ENCODE results near the gene KCND1.
A peak's percentile ranks its signal among the peaks of the same experiment; 100 is the strongest.
"Not testable (repeated sequence)": the region's sequence is repeated elsewhere in the genome, so short reads cannot be mapped to it uniquely, and the experiment has no call there.

Gene KCND1

DNA sequence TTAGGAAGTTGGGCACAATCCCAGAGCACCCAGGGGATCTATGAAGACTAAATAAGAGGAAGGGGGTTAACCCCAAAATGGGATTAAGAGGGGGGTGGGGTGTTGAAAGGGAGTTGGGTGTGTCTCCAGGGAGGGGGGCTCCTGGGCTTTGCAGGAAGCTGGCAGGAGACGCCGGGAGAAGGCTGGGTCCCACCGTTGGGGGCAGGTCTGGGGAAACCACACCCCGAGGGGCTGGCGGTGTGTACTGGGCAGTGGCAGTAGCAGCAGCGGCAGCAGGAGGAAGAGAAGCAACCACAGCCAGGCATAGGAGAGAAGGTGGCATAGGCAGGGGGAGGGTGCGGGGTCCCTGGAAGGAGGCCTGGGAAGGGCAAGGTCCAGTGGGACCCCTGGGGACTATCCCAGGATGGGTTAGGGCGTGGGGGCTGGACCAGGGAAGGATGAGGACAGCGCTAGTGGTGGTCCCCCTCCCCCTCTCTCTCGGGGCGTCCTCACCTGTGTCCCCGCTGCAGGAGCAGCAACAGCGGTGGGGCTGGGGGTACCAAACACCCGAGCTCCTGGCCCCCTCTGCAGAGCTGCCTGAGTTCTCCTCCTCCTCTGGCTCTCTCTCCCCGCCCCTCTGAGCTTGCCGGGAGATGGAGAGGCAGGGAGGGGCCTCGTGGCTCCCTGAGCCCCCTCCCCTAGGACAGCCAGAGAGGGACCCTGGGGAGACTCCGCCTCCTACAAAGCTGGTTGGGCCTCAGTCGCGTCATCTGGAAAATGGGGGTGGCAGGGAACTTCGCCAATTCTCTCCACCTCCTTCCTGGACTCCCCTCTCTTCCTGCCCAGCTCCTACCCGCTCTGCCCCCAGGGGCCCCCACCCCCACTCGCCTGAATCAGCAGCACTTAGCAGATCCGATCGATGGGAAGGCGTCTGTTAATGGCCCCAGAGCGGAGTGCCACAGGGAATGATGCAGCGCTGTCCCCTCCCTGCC, at the start of gene KCND1:
KCND1 (minus strand) TSS at position 596 of the 971 bp plus-strand sequence. CDS start 1,573 bp downstream, outside the sequence.
- DNase-seq, result peak; percentile 74

DNA sequence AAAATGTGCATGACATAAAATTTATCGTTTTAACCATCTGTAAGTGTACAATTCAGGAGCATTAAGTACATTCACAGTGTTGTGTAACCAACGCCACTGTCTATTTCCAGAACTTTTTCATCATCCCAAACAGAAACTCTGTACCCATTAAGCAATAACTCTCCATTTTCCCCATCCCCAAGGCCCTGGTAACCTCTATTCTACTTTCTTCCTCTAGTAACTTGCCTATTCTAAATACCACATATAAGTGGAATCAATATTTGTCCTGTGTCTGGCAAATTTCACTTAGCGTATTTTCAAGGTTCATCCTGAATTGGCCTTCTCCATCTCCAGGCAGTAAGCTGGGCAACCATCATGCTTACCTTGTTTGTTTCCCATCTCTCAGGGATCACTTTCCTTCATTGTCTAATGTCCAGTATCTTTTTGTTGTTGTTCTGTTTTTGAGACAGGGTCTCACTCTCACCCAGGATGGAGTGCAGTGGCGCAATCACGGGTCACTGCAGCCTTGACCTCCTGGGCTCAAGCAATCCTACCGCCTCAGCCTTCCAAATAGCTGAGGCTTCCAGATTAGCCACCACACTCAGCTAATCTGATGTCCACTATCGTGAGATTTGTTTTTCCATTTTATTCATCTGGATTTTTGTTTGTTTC, 48.1 kb upstream of the KCND1 start:
- DNase-seq, result no peak

DNA sequence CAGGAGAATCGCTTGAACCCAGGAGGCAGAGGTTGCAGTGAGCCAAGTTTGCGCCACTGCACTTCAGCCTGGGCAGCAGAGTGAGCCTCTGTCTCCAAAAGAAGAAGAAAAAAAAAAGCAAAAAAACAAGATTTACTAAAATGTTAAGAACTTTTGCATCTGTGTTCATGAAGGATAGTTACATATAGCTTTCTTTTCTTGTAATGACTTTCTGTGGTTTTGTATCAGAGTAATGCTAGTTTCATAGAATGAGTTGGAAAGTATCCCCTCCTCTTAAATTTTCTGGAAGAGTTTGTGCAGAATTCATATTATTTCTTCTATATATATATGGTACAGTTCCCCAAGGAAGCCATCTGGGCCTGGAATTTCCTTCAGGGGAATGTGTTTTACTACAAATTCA, 47.4 kb upstream of the KCND1 start:
- no peak for DNase-seq

DNA sequence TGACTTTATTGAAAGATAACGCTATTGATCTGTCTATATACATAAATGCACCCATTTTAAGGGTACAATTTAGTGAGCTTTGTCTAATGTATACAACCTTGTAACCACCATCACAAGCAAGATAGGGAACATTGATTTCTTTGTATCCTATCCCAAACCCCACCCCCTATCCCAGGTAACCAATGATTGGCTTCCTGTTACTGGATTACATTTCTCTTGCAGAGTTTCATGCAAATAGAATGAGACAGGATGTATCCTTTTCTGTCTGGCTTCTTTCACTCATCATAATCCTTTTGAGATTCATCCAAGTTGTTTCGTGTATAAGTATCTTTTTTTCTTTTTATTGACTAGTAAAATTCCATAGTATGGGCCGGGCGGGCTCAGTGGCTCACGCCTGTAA, 32.1 kb upstream of the KCND1 start:
- DNase-seq, result no peak

- DNase-seq, result peak; percentile 80
Measured at GRCh38 chrX:49002091-49002935, 30.7 kb upstream of the KCND1 start, which contains the start of gene GRIPAP1. GRIPAP1 (minus strand) TSS chrX:49002264; CDS start chrX:49002229, 35 bp downstream.

- DNase-seq, result peak; percentile 28
Measured at GRCh38 chrX:49001521-49002090, 30.0 kb upstream of the KCND1 start.

DNA sequence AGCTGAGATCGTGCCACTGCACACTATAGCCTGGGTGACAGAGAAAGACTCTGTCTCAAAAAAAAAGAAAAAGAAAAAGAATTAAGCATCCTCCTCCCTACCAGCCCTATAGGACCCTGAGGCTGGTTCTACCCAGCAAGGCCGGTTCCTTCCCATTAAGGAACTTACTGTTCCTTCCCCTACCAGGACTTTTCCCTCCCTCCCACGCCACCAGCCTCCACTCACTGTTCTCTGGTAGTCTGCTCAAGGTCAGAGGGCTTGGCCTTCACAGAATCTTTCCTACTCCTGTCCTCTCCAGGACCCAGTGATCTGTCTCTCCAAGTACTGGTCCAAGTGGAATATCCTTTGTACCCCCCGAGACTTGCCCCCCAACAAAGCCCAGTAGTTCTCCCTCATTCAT, 29.0 kb upstream of the KCND1 start:
- DNase-seq, result no peak

DNA sequence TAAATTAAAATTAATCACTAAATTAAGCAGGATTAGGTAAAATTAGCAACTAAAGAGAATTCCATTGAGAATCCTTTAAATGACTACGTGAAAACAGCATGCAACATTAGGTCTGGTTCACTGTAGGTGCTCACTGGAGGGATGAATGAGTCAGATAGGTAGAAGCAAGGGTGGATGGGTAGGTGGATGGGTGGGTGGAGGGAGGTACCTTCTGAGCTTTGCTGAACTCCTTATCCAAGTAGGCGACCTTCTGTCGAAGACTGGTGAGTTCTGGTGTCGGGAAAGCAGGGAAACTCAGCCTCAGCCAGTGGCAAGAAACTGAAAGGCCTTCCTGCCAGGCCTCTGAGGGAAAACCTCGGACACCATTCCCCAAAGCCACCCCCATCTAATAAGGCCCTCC, 27.4 kb upstream of the KCND1 start:
- no peak for DNase-seq

GRCh38 chrX:48998391-48998790, 26.7 kb upstream of the KCND1 start:
- DNase-seq, result no peak

DNA sequence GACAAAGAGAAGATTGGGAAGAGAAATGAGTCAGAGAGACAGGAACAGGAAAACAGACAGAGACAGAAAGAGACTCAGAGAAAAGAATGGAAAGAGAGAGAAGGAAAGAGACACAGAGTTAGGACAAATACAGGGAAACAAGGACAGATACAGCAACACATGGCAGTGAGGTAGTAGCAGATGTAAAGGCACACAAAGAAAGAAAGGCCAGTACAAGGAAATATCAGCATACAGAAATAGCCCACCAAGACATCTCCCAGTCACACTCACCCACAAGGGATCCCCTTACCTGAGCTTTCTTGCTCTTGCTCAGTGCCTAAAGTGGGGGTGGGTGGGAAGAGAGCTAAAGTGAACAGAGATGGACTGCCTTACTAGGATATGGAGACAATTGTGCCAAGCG, 26.2 kb upstream of the KCND1 start:
- no peak for DNase-seq

DNA sequence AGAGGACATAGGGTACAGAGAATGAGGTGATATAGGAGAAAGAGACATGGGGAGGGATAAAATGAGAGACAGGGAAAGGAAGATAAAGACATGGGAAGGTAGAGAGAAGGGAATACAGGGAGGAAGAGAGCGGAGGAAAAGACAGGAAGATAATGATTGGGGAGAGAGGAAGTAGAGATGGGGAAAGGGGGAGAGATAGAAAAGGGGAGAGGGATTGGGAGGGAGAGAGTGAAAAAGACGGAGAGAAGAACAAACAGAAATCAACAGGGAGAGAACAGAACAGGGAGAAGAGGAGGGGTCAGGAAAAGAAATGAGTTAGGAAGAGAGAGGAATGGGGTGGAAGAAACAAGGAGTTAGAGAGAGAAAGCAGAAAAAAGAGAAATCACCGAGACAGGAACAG, 25.8 kb upstream of the KCND1 start:
- DNase-seq, result no peak

DNA sequence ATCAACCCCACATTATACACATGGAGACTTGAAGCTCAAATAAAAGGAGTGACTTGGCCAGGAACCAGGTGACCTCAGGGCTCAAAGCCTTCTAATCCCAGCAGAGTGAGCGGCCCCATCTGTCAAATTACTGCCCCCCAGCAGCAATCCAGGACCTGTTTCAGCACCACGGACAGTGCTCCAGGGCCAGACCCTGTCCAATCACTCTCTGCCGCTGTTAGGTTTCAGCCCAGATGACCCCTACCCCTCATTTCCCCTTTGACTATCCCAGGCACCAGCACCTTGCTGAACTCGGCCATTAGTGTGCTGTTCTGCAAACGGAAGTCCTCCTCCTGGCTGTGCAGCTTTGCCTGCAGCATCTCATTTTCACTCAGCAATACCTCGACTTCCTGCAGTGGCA, 25.3 kb upstream of the KCND1 start:
- DNase-seq, result no peak

DNA sequence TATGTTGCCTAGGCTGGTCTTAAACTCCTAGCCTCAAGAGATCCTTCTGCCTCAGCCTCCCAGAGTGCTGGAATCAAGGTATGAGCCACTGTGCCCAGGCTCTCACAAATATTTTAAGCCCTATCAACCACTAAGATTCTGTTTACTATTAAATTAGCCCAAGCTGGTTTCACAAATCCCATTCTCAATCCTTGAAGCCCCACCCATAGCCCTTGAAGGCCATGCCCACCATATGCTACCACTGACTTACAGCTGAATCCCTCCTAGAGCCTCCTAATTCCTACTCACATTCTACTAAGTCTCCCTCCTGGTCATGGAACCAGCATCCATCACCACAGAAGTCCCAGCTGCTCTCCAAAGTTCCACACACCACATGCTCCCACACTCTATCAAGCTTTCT, 20.7 kb upstream of the KCND1 start:
- no peak for DNase-seq

DNA sequence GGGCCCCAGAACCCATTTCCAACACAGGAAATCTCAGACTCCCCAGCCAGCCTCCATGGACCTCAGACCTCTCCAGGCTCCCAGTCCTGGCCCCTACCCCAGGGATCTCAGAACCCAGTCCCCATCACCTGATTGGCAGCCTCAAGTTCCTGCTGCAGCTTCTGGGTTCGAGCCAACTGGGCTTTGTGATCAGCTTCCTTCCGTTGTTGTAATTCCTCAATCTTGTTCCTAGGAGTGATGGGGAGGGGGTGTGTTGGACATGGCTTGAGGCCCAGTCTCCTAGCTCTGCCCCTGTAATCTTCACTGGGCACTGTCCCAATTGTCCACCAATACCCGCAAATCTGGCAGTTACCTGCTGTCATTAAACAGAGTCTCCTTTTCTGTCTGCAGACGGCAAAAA, 17.8 kb upstream of the KCND1 start:
- no peak for DNase-seq

DNA sequence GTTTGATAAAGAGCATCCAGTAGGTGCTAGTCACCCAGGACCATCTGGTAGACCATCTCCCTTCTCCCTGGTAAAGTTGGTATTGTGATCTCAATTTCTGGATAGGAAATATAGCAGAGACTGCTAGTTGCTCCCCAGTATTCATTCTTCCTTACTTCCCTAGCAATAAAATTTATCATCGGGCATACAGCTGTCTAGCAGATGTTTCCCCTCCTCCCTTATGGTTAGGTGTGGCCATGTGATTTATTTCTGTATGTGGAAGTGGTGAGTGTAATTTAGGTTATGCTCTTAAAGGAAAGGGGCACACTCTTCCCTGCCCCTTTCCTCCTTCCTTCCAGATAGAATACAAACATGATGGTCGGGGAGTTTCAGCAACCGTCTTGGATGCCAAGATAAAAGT, 12.3 kb upstream of the KCND1 start:
- no peak for DNase-seq

- no peak for DNase-seq
Measured at GRCh38 chrX:48983081-48983480, 11.4 kb upstream of the KCND1 start.

- DNase-seq, result no peak
Measured at GRCh38 chrX:48981178-48981577, 9.5 kb upstream of the KCND1 start.

DNA sequence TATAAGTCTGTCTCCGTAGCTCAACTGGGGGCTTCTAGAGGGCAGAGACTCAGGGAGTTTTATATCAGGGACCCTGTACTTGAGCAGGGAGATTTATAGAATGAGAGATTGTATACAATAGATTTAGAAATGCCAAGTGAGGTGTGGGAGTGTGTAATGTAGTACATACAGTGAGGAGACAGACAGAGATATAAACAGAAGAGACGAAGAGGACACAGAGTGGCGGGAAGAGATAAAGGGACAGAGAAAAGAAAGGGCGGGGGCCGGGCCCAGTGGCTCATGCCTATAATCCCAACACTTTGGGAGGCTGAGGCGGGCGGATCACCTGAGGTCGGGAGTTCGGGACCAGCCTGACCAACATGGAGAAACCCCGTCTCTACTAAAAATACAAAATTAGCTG, 8.7 kb upstream of the KCND1 start:
- not testable (repeated sequence) for DNase-seq

- no peak for DNase-seq
Measured at GRCh38 chrX:48978226-48978625, 6.6 kb upstream of the KCND1 start.

DNA sequence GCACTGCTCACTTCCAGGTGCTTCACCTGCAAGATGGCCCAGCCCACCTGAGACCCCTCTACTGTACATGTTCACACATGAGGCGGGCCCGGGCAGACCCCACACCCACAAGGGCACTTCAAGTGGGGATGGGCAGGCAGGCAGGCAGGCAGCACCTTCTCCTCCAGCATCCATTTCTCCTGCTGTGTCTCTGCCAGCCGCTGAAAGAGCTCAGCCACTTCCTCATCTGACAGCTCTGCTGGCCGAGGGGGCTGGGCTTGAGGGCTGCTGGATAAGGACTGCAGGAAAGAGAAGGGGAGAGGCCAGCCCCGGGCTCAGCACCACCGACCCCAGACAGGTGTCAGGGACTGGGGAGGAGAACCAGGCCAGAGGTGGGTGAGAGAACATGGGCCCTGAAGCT, 4.4 kb upstream of the KCND1 start:
- DNase-seq, result no peak

- no peak for DNase-seq
Measured at GRCh38 chrX:48975541-48975940, 3.9 kb upstream of the KCND1 start.

- no peak for DNase-seq
Measured at GRCh38 chrX:48975041-48975440, 3.4 kb upstream of the KCND1 start.

DNA sequence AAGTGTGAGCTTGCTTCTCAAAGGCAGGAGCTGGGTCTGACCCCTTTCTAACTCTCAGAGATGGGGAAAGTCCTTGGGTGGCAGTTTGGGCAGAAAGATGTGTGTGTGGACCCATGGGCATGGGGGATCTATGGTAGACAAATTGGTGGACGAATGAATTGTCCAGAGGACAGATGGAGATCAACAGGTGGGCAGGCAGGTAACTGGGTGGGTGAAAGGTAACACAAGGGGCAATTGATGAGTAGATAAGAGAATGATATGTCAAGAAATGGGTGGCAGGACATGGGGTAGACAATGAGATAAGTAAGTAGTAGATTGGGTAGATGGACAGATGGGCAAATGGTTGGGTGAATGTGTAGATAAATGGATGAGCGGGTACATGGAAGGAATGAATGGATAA, 2.9 kb upstream of the KCND1 start:
- DNase-seq, result no peak

Data from fibroblast of upper back skin (primary cell).